Liver (tissue), 9 donors: Measurements from ENCODE around the gene TRMT1. TPM values are rescaled to one million over a fixed set of nuclear protein-coding genes. Genes with fewer than 3 reads are reported as not detected.

ENCODE experiments used
- DNase-seq: peaks from one replicate; pipeline ENCODE4 v3.0.0-alpha.2; 2017; ENCODE audit warnings: low spot score
- H3K27ac ChIP-seq, 2 donors: one replicate each; pipeline ENCODE4 v1.7.0; 2013; ENCODE audit warnings: inconsistent platforms in 2 of 2, low read length in 2 of 2, control low read depth in 1 of 2, low read depth in 1 of 2, mild to moderate bottlenecking in 1 of 2
- H3K27me3 ChIP-seq, 4 donors: one replicate each; pipeline versions ENCODE4 v1.6.1 to v1.7.0; 2013; ENCODE audit warnings: low read length in 3 of 4, inconsistent platforms in 1 of 4, mild to moderate bottlenecking in 1 of 4, moderate library complexity in 1 of 4; ENCODE audit not compliant: control insufficient read depth in 4 of 4, insufficient read depth in 4 of 4
- H3K36me3 ChIP-seq, 4 donors: one replicate each; pipeline versions ENCODE4 v1.6.1 to v1.7.0; 2013; ENCODE audit warnings: low read length in 3 of 4, mild to moderate bottlenecking in 3 of 4, low read depth in 1 of 4, moderate library complexity in 1 of 4; ENCODE audit not compliant: control insufficient read depth in 4 of 4, insufficient read depth in 3 of 4
- H3K4me1 ChIP-seq, 4 donors: one replicate each; pipeline versions ENCODE4 v1.6.1 to v1.7.0; 2013; ENCODE audit warnings: low read length in 3 of 4, mild to moderate bottlenecking in 3 of 4, moderate library complexity in 1 of 4; ENCODE audit not compliant: control insufficient read depth in 4 of 4, insufficient read depth in 4 of 4
- H3K4me3 ChIP-seq, 3 donors: one replicate each; pipeline versions ENCODE4 v1.6.1 to v1.7.0; 2013; ENCODE audit warnings: low read length in 3 of 3, control low read depth in 1 of 3, low read depth in 1 of 3, mild to moderate bottlenecking in 1 of 3
- H3K9ac ChIP-seq, 2 donors: one replicate each; pipeline ENCODE4 v1.7.0; 2013; ENCODE audit warnings: low read length in 2 of 2, mild to moderate bottlenecking in 2 of 2, moderate library complexity in 2 of 2, control low read depth in 1 of 2, low read depth in 1 of 2
- H3K9me3 ChIP-seq, 4 donors: one replicate each; pipeline versions ENCODE4 v1.6.1 to v1.7.0; 2013; ENCODE audit warnings: low read length in 3 of 4; ENCODE audit not compliant: control insufficient read depth in 4 of 4
- EGR1 ChIP-seq, 2 donors: IDR thresholded peaks; 2 replicates each; pipeline ENCODE4 v1.6.1; 2016 to 2018; ENCODE audit warnings: antibody characterized with exemption in 2 of 2, low read depth in 2 of 2
- FOXA1 ChIP-seq: IDR thresholded peaks from 2 replicates; pipeline ENCODE4 v1.6.1; 2016; ENCODE audit warnings: antibody characterized with exemption
- FOXA2 ChIP-seq: IDR thresholded peaks from 2 replicates; pipeline ENCODE4 v1.6.1; 2016; ENCODE audit warnings: antibody characterized with exemption
- GABPA ChIP-seq, 2 donors: IDR thresholded peaks in 1 of 2; conservative IDR thresholded peaks in 1 of 2; 2 replicates each; pipeline ENCODE4 v1.6.1; 2016; ENCODE audit warnings: antibody characterized with exemption in 2 of 2, mild to moderate bottlenecking in 1 of 2, moderate library complexity in 1 of 2
- HNF4A ChIP-seq, 2 donors: conservative IDR thresholded peaks; 2 replicates each; pipeline ENCODE4 v1.6.1; 2016; ENCODE audit warnings: antibody characterized with exemption in 2 of 2, mild to moderate bottlenecking in 2 of 2
- HNF4G ChIP-seq: IDR thresholded peaks from 2 replicates; pipeline ENCODE4 v1.6.1; 2016; ENCODE audit warnings: antibody characterized with exemption
- JUND ChIP-seq, 2 donors: IDR thresholded peaks; 2 replicates each; pipeline ENCODE4 v1.6.1; 2016; ENCODE audit warnings: antibody characterized with exemption in 2 of 2
- NR2F2 ChIP-seq: IDR thresholded peaks from 2 replicates; pipeline ENCODE4 v1.6.1; 2016; ENCODE audit warnings: antibody characterized with exemption
- RAD21 ChIP-seq, 2 donors: IDR thresholded peaks; 2 replicates each; pipeline ENCODE4 v1.6.1; 2016; ENCODE audit warnings: antibody characterized with exemption in 2 of 2, mild to moderate bottlenecking in 2 of 2
- RXRA ChIP-seq, 2 donors: IDR thresholded peaks; 2 replicates each; pipeline ENCODE4 v1.6.1; 2017 to 2018; ENCODE audit warnings: antibody characterized with exemption in 2 of 2, mild to moderate bottlenecking in 1 of 2
- TAF1 ChIP-seq: conservative IDR thresholded peaks from 2 replicates; pipeline ENCODE4 v1.6.1; 2016; ENCODE audit warnings: antibody characterized with exemption, mild to moderate bottlenecking
- YY1 ChIP-seq: IDR thresholded peaks from 2 replicates; pipeline ENCODE4 v1.6.1; 2016; ENCODE audit warnings: antibody characterized with exemption, mild to moderate bottlenecking
- ZBTB33 ChIP-seq: IDR thresholded peaks from 2 replicates; pipeline ENCODE4 v1.6.1; 2016; ENCODE audit warnings: antibody characterized with exemption
- WGBS: extraction: QIAGEN DNeasy Blood & Tissue Kit; methylation state at CpG from one replicate; pipeline ENCODE4 v1.1.7; 2013; 5-methylcytosine and 5-hydroxymethylcytosine counted together
- polyA plus RNA-seq, 2 donors: library from polyadenylated mRNA; stranded (reverse) in 1 of 2; unstranded in 1 of 2; fragments of 200-250 nt in 1 of 2; fragments of >200 nt in 1 of 2; fragmentation: Nextera tagmentation in 1 of 2; extraction: Ambion mirVana in 1 of 2; gene quantifications; one replicate each; pipeline versions ENCODE4 v1.2.1 to v1.2.3, GENCODE V29; 2013 to 2015
- total RNA-seq, 2 donors: library from RNA; depleted of rRNA; stranded (reverse); fragments of >200 nt; gene quantifications; one replicate each; pipeline ENCODE4 v1.2.3, GENCODE V29; 2014
- TF ChIP-seq, protein P1 (sequence below): IDR thresholded peaks from 2 replicates; pipeline ENCODE4 v1.6.1; 2016; ENCODE audit warnings: antibody characterized with exemption, mild to moderate bottlenecking
- TF ChIP-seq, protein P2 (sequence below): IDR thresholded peaks from 2 replicates; pipeline ENCODE4 v1.6.1; 2016; ENCODE audit warnings: antibody characterized with exemption
- TF ChIP-seq, protein P3 (sequence below): fragments of 150-350 bp; IDR thresholded peaks from 2 replicates; pipeline ENCODE4 v1.5.1; 2017; ENCODE audit warnings: improper control_type of control experiment, low read depth, low read length; ENCODE audit not compliant: missing input control
- donor health status: healthy.
- donor health status: healthy.
- donor health status: healthy.
- donor health status: healthy.
- donor health status: healthy.

TRMT1 gene
- total and polyA plus RNA-seq, 4 donors = 8.3 to 15.6 (median 11.7) TPM

GRCh38 chr19:13090511-13091231, 25.9 kb downstream of the TRMT1 start:
- Histone ChIP-seq H3K27me3 (no peaks in the 10 kb centered on the region), H3K4me3 (no peak overlapping the region), H3K9me3 (no peaks in the 10 kb centered on the region), H3K36me3 (peaks cover 0 to 5% (median 2%) of the 10 kb centered on the region in 4 donors), H3K9ac (peak overlapping the region in 1 of 2 donors; percentile 12), H3K27ac (peak overlapping the region in 1 of 2 donors; percentile 36), H3K4me1 (peaks cover 7 to 48% (median 22%) of the 10 kb centered on the region in 4 donors)
- no peak for DNase-seq
- TF ChIP-seq FOXA2 (no peak), ZBTB33 (no peak), YY1 (no peak), HNF4A (conservative IDR thresholded peaks at IDR 0.05) (no peak), TAF1 (no peak), JUND (IDR thresholded peaks at IDR 0.05) (no peak), RAD21 (IDR thresholded peaks at IDR 0.05) (no peak), EGR1 (IDR thresholded peaks at IDR 0.05; ENCODE audit: low read depth in 2 of 2) (no peak), GABPA (IDR thresholded peaks at IDR 0.05 in 1 of 2, conservative IDR thresholded peaks at IDR 0.05 in 1 of 2) (no peak), RXRA (IDR thresholded peaks at IDR 0.05) (no peak), NR2F2 (no peak), FOXA1 (no peak), HNF4G (no peak)
- TF ChIP-seq, protein P1, sequence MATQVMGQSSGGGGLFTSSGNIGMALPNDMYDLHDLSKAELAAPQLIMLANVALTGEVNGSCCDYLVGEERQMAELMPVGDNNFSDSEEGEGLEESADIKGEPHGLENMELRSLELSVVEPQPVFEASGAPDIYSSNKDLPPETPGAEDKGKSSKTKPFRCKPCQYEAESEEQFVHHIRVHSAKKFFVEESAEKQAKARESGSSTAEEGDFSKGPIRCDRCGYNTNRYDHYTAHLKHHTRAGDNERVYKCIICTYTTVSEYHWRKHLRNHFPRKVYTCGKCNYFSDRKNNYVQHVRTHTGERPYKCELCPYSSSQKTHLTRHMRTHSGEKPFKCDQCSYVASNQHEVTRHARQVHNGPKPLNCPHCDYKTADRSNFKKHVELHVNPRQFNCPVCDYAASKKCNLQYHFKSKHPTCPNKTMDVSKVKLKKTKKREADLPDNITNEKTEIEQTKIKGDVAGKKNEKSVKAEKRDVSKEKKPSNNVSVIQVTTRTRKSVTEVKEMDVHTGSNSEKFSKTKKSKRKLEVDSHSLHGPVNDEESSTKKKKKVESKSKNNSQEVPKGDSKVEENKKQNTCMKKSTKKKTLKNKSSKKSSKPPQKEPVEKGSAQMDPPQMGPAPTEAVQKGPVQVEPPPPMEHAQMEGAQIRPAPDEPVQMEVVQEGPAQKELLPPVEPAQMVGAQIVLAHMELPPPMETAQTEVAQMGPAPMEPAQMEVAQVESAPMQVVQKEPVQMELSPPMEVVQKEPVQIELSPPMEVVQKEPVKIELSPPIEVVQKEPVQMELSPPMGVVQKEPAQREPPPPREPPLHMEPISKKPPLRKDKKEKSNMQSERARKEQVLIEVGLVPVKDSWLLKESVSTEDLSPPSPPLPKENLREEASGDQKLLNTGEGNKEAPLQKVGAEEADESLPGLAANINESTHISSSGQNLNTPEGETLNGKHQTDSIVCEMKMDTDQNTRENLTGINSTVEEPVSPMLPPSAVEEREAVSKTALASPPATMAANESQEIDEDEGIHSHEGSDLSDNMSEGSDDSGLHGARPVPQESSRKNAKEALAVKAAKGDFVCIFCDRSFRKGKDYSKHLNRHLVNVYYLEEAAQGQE = no peak
- TF ChIP-seq, protein P2, sequence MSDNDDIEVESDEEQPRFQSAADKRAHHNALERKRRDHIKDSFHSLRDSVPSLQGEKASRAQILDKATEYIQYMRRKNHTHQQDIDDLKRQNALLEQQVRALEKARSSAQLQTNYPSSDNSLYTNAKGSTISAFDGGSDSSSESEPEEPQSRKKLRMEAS = no peak
- TF ChIP-seq, protein P3, sequence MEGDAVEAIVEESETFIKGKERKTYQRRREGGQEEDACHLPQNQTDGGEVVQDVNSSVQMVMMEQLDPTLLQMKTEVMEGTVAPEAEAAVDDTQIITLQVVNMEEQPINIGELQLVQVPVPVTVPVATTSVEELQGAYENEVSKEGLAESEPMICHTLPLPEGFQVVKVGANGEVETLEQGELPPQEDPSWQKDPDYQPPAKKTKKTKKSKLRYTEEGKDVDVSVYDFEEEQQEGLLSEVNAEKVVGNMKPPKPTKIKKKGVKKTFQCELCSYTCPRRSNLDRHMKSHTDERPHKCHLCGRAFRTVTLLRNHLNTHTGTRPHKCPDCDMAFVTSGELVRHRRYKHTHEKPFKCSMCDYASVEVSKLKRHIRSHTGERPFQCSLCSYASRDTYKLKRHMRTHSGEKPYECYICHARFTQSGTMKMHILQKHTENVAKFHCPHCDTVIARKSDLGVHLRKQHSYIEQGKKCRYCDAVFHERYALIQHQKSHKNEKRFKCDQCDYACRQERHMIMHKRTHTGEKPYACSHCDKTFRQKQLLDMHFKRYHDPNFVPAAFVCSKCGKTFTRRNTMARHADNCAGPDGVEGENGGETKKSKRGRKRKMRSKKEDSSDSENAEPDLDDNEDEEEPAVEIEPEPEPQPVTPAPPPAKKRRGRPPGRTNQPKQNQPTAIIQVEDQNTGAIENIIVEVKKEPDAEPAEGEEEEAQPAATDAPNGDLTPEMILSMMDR = no peak
- 87% methylated on average over 10 of the region's 10 CpGs for whole genome bisulfite sequencing
